PFSK-1 (cell line): ENCODE measurements around the gene ACP3.

ENCODE experiments used
- FOXP2 ChIP-seq: optimal IDR thresholded peaks from 2 replicates; pipeline ENCODE3; 2011; ENCODE audit warnings: borderline replicate concordance, control low read depth, inconsistent platforms; ENCODE audit not compliant: insufficient read depth; ENCODE audit errors: extremely low read length, extremely low read depth
- POLR2AphosphoS5 ChIP-seq: IDR thresholded peaks from 2 replicates; pipeline ENCODE4 v1.6.1; 2012; ENCODE audit warnings: low read depth, mild to moderate bottlenecking, control low read depth, low read length, moderate library complexity
- SIN3A ChIP-seq: IDR thresholded peaks from 2 replicates; pipeline ENCODE4 v1.6.1; 2012; ENCODE audit warnings: mild to moderate bottlenecking, low read length, moderate library complexity, borderline replicate concordance; ENCODE audit not compliant: insufficient read depth
- TAF1 ChIP-seq: IDR thresholded peaks from 2 replicates; pipeline ENCODE4 v1.6.1; 2012; ENCODE audit warnings: low read length, control low read depth, borderline replicate concordance; ENCODE audit not compliant: insufficient read depth
- TF ChIP-seq, protein P1 (sequence below), 2 experiments: IDR thresholded peaks; 2 replicates each; pipeline versions ENCODE4 v1.6.1 to v1.8.0; 2011 to 2012; ENCODE audit warnings: low read depth in 2 of 2, low read length in 2 of 2, control low read depth in 1 of 2, inconsistent platforms in 1 of 2, mild to moderate bottlenecking in 1 of 2, moderate library complexity in 1 of 2; ENCODE audit not compliant: insufficient read depth in 1 of 2

The ACP3 gene

DNA sequence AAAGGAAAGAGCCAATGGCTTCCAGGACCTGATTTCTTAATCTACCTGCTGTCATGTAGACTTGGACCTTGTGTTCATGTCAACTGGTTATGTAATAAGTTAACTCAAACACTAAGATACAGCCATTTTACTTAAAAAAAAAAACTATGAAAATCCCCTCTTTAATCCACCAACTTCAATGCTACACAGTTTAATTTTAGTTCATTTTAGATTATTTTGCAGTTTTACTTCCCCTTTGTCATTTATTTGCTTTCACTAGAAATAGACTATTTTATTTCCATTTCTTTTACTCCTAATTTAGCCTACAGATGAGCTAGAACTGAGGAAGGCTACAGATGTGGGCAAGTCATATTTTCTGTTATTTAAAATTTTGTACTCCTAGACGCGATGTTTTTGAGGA lies 89.4 kb downstream of the ACP3 start:
- no peak for TF ChIP-seq FOXP2
- TF ChIP-seq TAF1 = no peak
- TF ChIP-seq, protein P1, sequence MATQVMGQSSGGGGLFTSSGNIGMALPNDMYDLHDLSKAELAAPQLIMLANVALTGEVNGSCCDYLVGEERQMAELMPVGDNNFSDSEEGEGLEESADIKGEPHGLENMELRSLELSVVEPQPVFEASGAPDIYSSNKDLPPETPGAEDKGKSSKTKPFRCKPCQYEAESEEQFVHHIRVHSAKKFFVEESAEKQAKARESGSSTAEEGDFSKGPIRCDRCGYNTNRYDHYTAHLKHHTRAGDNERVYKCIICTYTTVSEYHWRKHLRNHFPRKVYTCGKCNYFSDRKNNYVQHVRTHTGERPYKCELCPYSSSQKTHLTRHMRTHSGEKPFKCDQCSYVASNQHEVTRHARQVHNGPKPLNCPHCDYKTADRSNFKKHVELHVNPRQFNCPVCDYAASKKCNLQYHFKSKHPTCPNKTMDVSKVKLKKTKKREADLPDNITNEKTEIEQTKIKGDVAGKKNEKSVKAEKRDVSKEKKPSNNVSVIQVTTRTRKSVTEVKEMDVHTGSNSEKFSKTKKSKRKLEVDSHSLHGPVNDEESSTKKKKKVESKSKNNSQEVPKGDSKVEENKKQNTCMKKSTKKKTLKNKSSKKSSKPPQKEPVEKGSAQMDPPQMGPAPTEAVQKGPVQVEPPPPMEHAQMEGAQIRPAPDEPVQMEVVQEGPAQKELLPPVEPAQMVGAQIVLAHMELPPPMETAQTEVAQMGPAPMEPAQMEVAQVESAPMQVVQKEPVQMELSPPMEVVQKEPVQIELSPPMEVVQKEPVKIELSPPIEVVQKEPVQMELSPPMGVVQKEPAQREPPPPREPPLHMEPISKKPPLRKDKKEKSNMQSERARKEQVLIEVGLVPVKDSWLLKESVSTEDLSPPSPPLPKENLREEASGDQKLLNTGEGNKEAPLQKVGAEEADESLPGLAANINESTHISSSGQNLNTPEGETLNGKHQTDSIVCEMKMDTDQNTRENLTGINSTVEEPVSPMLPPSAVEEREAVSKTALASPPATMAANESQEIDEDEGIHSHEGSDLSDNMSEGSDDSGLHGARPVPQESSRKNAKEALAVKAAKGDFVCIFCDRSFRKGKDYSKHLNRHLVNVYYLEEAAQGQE (IDR thresholded peaks at IDR 0.05; ENCODE audit: insufficient read depth in 1 of 2, low read depth in 2 of 2, low read length in 2 of 2) = no peak
- no peak for TF ChIP-seq SIN3A
- TF ChIP-seq POLR2AphosphoS5 = no peak

DNA sequence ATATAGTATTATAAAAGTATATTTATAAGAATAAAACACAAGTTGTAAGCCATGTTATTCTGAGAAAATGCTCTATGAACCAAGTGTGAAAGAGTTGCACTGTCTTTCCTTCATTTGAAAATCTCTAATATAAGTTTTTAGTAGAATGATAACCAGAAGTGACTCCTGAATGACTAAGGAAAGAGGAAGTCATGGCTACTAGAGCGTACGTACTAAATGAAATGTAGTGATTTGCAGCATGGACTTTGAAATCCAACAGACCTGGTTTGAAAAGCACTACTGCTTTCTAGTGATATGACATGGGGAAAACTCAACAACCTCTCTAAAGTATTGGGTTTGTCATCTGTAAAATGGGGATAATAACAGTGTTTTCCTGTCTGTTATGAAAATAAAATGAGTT lies 89.8 kb downstream of the ACP3 start:
- TF ChIP-seq TAF1 = no peak
- TF ChIP-seq POLR2AphosphoS5 = no peak
- no peak for TF ChIP-seq FOXP2
- TF ChIP-seq, protein P1 (IDR thresholded peaks at IDR 0.05; ENCODE audit: insufficient read depth in 1 of 2, low read depth in 2 of 2, low read length in 2 of 2) = no peak
- TF ChIP-seq SIN3A = no peak
